GM23338 (cell line): ENCODE results near the gene MTOR. TPM values are rescaled to one million over a fixed set of nuclear protein-coding genes. Genes with fewer than 3 reads are reported as not detected.

Experiments used
- ATAC-seq: fragments of 200-7000 bp; cut with Tn5 transposase; 3 replicates; pipeline ENCODE4 v1.9.1; 2020
- DNase-seq: peaks from one replicate; pipeline ENCODE4 v3.0.0-alpha.2; 2015; ENCODE audit warnings: low spot score
- H2AFZ ChIP-seq: fragments of 200-600 bp; sonication (generic); 2 replicates; pipeline ENCODE4 v1.8.0; 2016; ENCODE audit warnings: antibody characterized with exemption, mild to moderate bottlenecking, moderate library complexity
- H3F3A ChIP-seq: fragments of 200-600 bp; sonication (generic); replicated peaks from 2 replicates; pipeline ENCODE4 v1.8.0; 2017; ENCODE audit warnings: antibody characterized with exemption, mixed run types, low read depth
- H3K27ac ChIP-seq: fragments of 200-600 bp; sonication (generic); 2 replicates; pipeline ENCODE4 v1.6.1; 2016; ENCODE audit warnings: low read depth
- H3K27me3 ChIP-seq: fragments of 200-600 bp; sonication (generic); 2 replicates; pipeline ENCODE4 v1.8.0; 2016; ENCODE audit warnings: mild to moderate bottlenecking, mixed run types, moderate library complexity; ENCODE audit not compliant: insufficient read depth
- H3K36me3 ChIP-seq: fragments of 200-600 bp; sonication (generic); 2 replicates; pipeline ENCODE4 v1.8.0; 2016; ENCODE audit warnings: mild to moderate bottlenecking; ENCODE audit not compliant: insufficient read depth
- H3K4me1 ChIP-seq: fragments of 200-600 bp; sonication (generic); 2 replicates; pipeline ENCODE4 v1.8.0; 2016; ENCODE audit warnings: mild to moderate bottlenecking, moderate library complexity; ENCODE audit not compliant: insufficient read depth
- H3K4me2 ChIP-seq: fragments of 200-600 bp; sonication (generic); 2 replicates; pipeline ENCODE4 v1.7.1; 2017; ENCODE audit warnings: mixed run types
- H3K4me3 ChIP-seq: fragments of 200-600 bp; sonication (generic); 2 replicates; pipeline ENCODE4 v1.6.1; 2016; ENCODE audit warnings: mixed run types
- H3K79me2 ChIP-seq: fragments of 200-600 bp; sonication (generic); replicated peaks from 2 replicates; pipeline ENCODE4 v1.8.0; 2017; ENCODE audit warnings: mild to moderate bottlenecking; ENCODE audit not compliant: insufficient read depth
- H3K9me2 ChIP-seq: fragments of 200-600 bp; sonication (generic); 2 replicates; pipeline ENCODE4 v1.8.0; 2017; ENCODE audit not compliant: insufficient read depth
- H4K20me1 ChIP-seq: fragments of 200-600 bp; sonication (generic); replicated peaks from 2 replicates; pipeline ENCODE4 v1.8.0; 2017; ENCODE audit warnings: mild to moderate bottlenecking; ENCODE audit not compliant: insufficient read depth
- H3K27ac Mint-ChIP-seq: 2 replicates; pipeline ENCODE4 v1.8.0; 2020; ENCODE audit warnings: inconsistent platforms, mild to moderate bottlenecking, moderate library complexity, mixed read lengths
- H3K27me3 Mint-ChIP-seq: 3 replicates; pipeline ENCODE4 v1.8.0; 2022; ENCODE audit warnings: low read depth, mild to moderate bottlenecking, moderate library complexity, mixed read lengths, inconsistent platforms; ENCODE audit not compliant: insufficient read depth, poor library complexity
- H3K36me3 Mint-ChIP-seq: 3 replicates; pipeline ENCODE4 v1.8.0; 2021; ENCODE audit warnings: low read depth, mild to moderate bottlenecking, inconsistent platforms, moderate library complexity, mixed read lengths
- H3K4me1 Mint-ChIP-seq: 3 replicates; pipeline ENCODE4 v1.8.0; 2020; ENCODE audit warnings: mild to moderate bottlenecking, inconsistent platforms, mixed read lengths
- H3K4me3 Mint-ChIP-seq: 3 replicates; pipeline ENCODE4 v1.8.0; 2021; ENCODE audit warnings: moderate library complexity, mild to moderate bottlenecking, inconsistent platforms, mixed read lengths
- H3K9me3 Mint-ChIP-seq: 3 replicates; pipeline ENCODE4 v1.8.0; 2020; ENCODE audit warnings: moderate library complexity, mild to moderate bottlenecking, inconsistent platforms, mixed read lengths
- CREB1 ChIP-seq: fragments of 250-450 bp; sonication (Bioruptor Pico); IDR thresholded peaks from 2 replicates; pipeline ENCODE4 v1.5.0; 2020; ENCODE audit warnings: low read depth, mild to moderate bottlenecking, moderate library complexity
- EZH2phosphoT487 ChIP-seq: fragments of 200-600 bp; sonication (generic); IDR thresholded peaks from one replicate; pipeline ENCODE4 v1.8.1; 2018; ENCODE audit warnings: antibody characterized with exemption; ENCODE audit not compliant: unreplicated experiment
- JUNB ChIP-seq: IDR thresholded peaks from one replicate; pipeline ENCODE4 v1.6.1; 2016; ENCODE audit warnings: antibody characterized with exemption; ENCODE audit not compliant: unreplicated experiment
- NANOG ChIP-seq: IDR thresholded peaks from 2 replicates; pipeline ENCODE4 v1.6.1; 2016; ENCODE audit warnings: antibody characterized with exemption, borderline replicate concordance
- STAT1 ChIP-seq: IDR thresholded peaks from one replicate; pipeline ENCODE4 v1.6.1; 2016; ENCODE audit warnings: antibody characterized with exemption; ENCODE audit not compliant: unreplicated experiment
- ZNF331 ChIP-seq: fragments of 250-450 bp; sonication (Bioruptor Pico); IDR thresholded peaks from 2 replicates; pipeline ENCODE4 v1.5.0; 2020; ENCODE audit warnings: low read depth, mild to moderate bottlenecking, moderate library complexity
- polyA plus RNA-seq: library from polyadenylated mRNA; unstranded; fragments of >200 nt; fragmentation: Nextera tagmentation; extraction: Ambion mirVana; gene quantifications from 2 replicates; pipeline ENCODE4 v1.2.1, GENCODE V29; 2016
- total RNA-seq: library from RNA; depleted of rRNA; stranded (reverse); fragments of >200 nt; shearing (Covaris generic); gene quantifications from 2 replicates; pipeline ENCODE4 v1.2.3, GENCODE V29; 2014
- TF ChIP-seq, protein P1 (sequence below), 2 experiments: fragments of 200-600 bp in 1 of 2; sonication (generic) in 1 of 2; conservative IDR thresholded peaks; 2 replicates each; pipeline versions ENCODE4 v1.5.1 to v1.6.1; 2016 to 2017; ENCODE audit warnings: antibody characterized with exemption in 2 of 2, low read depth in 2 of 2, mild to moderate bottlenecking in 2 of 2, moderate library complexity in 1 of 2
- TF ChIP-seq, protein P2 (sequence below): IDR thresholded peaks from one replicate; pipeline ENCODE4 v1.6.1; 2018; ENCODE audit warnings: antibody characterized with exemption; ENCODE audit not compliant: unreplicated experiment
- TF ChIP-seq, protein P3 (sequence below): IDR thresholded peaks from 2 replicates; pipeline ENCODE4 v1.6.1; 2016; ENCODE audit warnings: antibody characterized with exemption
- TF ChIP-seq, protein P4 (sequence below): fragments of 250-450 bp; sonication (Bioruptor Pico); IDR thresholded peaks from 2 replicates; pipeline ENCODE4 v1.5.0; 2020; ENCODE audit warnings: mild to moderate bottlenecking, moderate library complexity

The MTOR gene
- total and polyA plus RNA-seq, 2 experiments from 2014 or later, result 22.8 to 98.0 TPM

DNA sequence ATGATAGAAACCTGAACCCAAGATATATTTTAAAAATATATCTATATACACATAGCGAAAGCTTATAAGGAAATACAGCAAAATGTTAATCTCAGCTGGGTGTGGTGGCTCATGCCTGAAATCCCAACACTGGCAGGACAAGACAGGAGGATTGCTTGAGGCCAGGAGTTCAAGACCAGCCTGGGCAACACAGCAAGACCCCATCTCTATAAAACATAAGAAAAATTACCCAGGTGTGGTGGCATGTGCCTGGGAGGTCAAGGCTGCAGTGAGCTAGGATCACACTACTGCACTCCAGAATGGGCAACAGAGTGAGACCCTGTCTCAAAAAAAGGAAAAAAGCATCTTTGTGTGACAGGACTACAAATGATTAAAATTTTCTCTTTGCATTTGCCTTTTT, 196.6 kb downstream of the MTOR start:
- Mint-ChIP-seq H3K4me3 (no peak overlapping the region), H3K27ac (no peak overlapping the region), H3K36me3 (peaks cover 72% of the 10 kb centered on the region), H3K4me1 (peaks cover 3% of the 10 kb centered on the region), H3K27me3 (peaks cover under 1% of the 10 kb centered on the region), H3K9me3 (no peaks in the 10 kb centered on the region)
- Histone ChIP-seq H3K4me1 (0 out of 2 replicates have a peak, but pooled peaks cover 5% of the 10 kb centered on the region), H2AFZ (no peak overlapping the region), H3F3A (peaks cover 39% of the 10 kb centered on the region), H3K4me3 (no peak overlapping the region), H3K27ac (no peak overlapping the region), H3K79me2 (peaks cover 2% of the 10 kb centered on the region; the same call in 1 of the 2 replicates), H4K20me1 (peaks cover 4% of the 10 kb centered on the region; the same call in 1 of the 2 replicates), H3K27me3 (no peaks in the 10 kb centered on the region), H3K4me2 (no peak overlapping the region), H3K9me2 (no peaks in the 10 kb centered on the region), H3K36me3 (peaks cover 33% of the 10 kb centered on the region)
- TF ChIP-seq EZH2phosphoT487 (no peak), CREB1 (CRISPR knock-in tag) (no peak), NANOG (no peak), STAT1 (no peak)
- TF ChIP-seq, protein P1, sequence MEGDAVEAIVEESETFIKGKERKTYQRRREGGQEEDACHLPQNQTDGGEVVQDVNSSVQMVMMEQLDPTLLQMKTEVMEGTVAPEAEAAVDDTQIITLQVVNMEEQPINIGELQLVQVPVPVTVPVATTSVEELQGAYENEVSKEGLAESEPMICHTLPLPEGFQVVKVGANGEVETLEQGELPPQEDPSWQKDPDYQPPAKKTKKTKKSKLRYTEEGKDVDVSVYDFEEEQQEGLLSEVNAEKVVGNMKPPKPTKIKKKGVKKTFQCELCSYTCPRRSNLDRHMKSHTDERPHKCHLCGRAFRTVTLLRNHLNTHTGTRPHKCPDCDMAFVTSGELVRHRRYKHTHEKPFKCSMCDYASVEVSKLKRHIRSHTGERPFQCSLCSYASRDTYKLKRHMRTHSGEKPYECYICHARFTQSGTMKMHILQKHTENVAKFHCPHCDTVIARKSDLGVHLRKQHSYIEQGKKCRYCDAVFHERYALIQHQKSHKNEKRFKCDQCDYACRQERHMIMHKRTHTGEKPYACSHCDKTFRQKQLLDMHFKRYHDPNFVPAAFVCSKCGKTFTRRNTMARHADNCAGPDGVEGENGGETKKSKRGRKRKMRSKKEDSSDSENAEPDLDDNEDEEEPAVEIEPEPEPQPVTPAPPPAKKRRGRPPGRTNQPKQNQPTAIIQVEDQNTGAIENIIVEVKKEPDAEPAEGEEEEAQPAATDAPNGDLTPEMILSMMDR (conservative IDR thresholded peaks at IDR 0.05; ENCODE audit: low read depth in 2 of 2), result no peak
- TF ChIP-seq, protein P2, sequence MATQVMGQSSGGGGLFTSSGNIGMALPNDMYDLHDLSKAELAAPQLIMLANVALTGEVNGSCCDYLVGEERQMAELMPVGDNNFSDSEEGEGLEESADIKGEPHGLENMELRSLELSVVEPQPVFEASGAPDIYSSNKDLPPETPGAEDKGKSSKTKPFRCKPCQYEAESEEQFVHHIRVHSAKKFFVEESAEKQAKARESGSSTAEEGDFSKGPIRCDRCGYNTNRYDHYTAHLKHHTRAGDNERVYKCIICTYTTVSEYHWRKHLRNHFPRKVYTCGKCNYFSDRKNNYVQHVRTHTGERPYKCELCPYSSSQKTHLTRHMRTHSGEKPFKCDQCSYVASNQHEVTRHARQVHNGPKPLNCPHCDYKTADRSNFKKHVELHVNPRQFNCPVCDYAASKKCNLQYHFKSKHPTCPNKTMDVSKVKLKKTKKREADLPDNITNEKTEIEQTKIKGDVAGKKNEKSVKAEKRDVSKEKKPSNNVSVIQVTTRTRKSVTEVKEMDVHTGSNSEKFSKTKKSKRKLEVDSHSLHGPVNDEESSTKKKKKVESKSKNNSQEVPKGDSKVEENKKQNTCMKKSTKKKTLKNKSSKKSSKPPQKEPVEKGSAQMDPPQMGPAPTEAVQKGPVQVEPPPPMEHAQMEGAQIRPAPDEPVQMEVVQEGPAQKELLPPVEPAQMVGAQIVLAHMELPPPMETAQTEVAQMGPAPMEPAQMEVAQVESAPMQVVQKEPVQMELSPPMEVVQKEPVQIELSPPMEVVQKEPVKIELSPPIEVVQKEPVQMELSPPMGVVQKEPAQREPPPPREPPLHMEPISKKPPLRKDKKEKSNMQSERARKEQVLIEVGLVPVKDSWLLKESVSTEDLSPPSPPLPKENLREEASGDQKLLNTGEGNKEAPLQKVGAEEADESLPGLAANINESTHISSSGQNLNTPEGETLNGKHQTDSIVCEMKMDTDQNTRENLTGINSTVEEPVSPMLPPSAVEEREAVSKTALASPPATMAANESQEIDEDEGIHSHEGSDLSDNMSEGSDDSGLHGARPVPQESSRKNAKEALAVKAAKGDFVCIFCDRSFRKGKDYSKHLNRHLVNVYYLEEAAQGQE, result no peak
- ATAC-seq (no peak), DNase-seq (no peak)

DNA sequence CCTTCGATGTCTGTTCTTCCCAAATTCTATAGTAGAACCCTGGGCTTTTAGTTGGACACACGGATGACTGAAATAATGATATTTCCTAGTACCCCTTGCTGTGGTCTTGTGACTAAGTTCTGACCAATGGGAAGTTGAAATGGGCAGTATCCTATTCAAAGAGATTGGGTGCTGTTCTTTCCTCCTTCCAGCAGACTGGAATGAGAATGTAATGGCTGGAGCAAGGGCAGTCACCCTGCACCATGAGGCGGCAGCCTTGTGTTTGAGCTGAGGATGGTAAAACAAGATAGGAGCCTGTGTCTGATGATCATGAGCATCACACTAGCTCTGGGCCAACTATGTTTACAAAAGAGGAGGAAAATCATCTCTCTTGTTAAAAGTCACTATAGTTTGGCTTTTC, 197.4 kb downstream of the MTOR start:
- ATAC-seq (no peak), DNase-seq (no peak)
- Histone ChIP-seq H3K27ac (no peak overlapping the region), H2AFZ (no peak overlapping the region), H3K4me2 (no peak overlapping the region), H3K79me2 (peaks cover 7% of the 10 kb centered on the region; the same call in 1 of the 2 replicates), H3K9me2 (no peaks in the 10 kb centered on the region), H4K20me1 (peaks cover 4% of the 10 kb centered on the region; the same call in 1 of the 2 replicates), H3F3A (peaks cover 46% of the 10 kb centered on the region), H3K27me3 (no peaks in the 10 kb centered on the region), H3K4me3 (no peak overlapping the region), H3K4me1 (0 out of 2 replicates have a peak, but pooled peaks cover 6% of the 10 kb centered on the region), H3K36me3 (peaks cover 27% of the 10 kb centered on the region)
- Mint-ChIP-seq H3K36me3 (peaks cover 63% of the 10 kb centered on the region), H3K4me1 (peaks cover 5% of the 10 kb centered on the region), H3K9me3 (no peaks in the 10 kb centered on the region), H3K4me3 (no peak overlapping the region), H3K27ac (no peak overlapping the region), H3K27me3 (no peaks in the 10 kb centered on the region)
- TF ChIP-seq STAT1 (no peak), JUNB (no peak), ZNF331 (CRISPR knock-in tag) (no peak)
- TF ChIP-seq, protein P3, sequence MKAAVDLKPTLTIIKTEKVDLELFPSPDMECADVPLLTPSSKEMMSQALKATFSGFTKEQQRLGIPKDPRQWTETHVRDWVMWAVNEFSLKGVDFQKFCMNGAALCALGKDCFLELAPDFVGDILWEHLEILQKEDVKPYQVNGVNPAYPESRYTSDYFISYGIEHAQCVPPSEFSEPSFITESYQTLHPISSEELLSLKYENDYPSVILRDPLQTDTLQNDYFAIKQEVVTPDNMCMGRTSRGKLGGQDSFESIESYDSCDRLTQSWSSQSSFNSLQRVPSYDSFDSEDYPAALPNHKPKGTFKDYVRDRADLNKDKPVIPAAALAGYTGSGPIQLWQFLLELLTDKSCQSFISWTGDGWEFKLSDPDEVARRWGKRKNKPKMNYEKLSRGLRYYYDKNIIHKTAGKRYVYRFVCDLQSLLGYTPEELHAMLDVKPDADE, result no peak
- TF ChIP-seq, protein P4, sequence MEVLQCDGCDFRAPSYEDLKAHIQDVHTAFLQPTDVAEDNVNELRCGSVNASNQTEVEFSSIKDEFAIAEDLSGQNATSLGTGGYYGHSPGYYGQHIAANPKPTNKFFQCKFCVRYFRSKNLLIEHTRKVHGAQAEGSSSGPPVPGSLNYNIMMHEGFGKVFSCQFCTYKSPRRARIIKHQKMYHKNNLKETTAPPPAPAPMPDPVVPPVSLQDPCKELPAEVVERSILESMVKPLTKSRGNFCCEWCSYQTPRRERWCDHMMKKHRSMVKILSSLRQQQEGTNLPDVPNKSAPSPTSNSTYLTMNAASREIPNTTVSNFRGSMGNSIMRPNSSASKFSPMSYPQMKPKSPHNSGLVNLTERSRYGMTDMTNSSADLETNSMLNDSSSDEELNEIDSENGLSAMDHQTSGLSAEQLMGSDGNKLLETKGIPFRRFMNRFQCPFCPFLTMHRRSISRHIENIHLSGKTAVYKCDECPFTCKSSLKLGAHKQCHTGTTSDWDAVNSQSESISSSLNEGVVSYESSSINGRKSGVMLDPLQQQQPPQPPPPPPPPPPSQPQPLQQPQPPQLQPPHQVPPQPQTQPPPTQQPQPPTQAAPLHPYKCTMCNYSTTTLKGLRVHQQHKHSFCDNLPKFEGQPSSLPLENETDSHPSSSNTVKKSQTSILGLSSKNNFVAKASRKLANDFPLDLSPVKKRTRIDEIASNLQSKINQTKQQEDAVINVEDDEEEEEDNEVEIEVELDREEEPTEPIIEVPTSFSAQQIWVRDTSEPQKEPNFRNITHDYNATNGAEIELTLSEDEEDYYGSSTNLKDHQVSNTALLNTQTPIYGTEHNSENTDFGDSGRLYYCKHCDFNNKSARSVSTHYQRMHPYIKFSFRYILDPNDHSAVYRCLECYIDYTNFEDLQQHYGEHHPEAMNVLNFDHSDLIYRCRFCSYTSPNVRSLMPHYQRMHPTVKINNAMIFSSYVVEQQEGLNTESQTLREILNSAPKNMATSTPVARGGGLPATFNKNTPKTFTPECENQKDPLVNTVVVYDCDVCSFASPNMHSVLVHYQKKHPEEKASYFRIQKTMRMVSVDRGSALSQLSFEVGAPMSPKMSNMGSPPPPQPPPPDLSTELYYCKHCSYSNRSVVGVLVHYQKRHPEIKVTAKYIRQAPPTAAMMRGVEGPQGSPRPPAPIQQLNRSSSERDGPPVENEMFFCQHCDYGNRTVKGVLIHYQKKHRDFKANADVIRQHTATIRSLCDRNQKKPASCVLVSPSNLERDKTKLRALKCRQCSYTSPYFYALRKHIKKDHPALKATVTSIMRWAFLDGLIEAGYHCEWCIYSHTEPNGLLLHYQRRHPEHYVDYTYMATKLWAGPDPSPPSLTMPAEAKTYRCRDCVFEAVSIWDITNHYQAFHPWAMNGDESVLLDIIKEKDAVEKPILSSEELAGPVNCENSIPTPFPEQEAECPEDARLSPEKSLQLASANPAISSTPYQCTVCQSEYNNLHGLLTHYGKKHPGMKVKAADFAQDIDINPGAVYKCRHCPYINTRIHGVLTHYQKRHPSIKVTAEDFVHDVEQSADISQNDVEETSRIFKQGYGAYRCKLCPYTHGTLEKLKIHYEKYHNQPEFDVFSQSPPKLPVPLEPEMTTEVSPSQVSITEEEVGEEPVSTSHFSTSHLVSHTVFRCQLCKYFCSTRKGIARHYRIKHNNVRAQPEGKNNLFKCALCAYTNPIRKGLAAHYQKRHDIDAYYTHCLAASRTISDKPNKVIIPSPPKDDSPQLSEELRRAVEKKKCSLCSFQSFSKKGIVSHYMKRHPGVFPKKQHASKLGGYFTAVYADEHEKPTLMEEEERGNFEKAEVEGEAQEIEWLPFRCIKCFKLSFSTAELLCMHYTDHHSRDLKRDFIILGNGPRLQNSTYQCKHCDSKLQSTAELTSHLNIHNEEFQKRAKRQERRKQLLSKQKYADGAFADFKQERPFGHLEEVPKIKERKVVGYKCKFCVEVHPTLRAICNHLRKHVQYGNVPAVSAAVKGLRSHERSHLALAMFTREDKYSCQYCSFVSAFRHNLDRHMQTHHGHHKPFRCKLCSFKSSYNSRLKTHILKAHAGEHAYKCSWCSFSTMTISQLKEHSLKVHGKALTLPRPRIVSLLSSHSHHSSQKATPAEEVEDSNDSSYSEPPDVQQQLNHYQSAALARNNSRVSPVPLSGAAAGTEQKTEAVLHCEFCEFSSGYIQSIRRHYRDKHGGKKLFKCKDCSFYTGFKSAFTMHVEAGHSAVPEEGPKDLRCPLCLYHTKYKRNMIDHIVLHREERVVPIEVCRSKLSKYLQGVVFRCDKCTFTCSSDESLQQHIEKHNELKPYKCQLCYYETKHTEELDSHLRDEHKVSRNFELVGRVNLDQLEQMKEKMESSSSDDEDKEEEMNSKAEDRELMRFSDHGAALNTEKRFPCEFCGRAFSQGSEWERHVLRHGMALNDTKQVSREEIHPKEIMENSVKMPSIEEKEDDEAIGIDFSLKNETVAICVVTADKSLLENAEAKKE (CRISPR knock-in tag), result no peak
